Caki2 (cell line): ENCODE results near the gene UGT1A4. TPM values are rescaled to one million over a fixed set of nuclear protein-coding genes. Genes with fewer than 3 reads are reported as not detected.
"Not testable (repeated sequence)": the region's sequence is repeated elsewhere in the genome, so short reads cannot be mapped to it uniquely, and the experiment has no call there.

Experiments used
- DNase-seq: peaks from one replicate; pipeline ENCODE4 v3.0.0-alpha.2; 2015; ENCODE audit warnings: low read depth
- in situ Hi-C: cut with HindIII; loops from 2 replicates; pipeline ENCODE4 v1.10.0; 2016; ENCODE audit warnings: low sequenced_read_pairs, low pct_unique_long_range_greater_than_20kb, mixed read lengths
- total RNA-seq: library from RNA; depleted of rRNA; stranded (reverse); fragments of >200 nt; shearing (Covaris generic); gene quantifications from 2 replicates; pipeline ENCODE4 v1.2.3, GENCODE V29; 2014; ENCODE audit warnings: low replicate concordance

Gene UGT1A4
- total RNA-seq, 1 experiment from 2014 or later, result 0.10 TPM

DNA sequence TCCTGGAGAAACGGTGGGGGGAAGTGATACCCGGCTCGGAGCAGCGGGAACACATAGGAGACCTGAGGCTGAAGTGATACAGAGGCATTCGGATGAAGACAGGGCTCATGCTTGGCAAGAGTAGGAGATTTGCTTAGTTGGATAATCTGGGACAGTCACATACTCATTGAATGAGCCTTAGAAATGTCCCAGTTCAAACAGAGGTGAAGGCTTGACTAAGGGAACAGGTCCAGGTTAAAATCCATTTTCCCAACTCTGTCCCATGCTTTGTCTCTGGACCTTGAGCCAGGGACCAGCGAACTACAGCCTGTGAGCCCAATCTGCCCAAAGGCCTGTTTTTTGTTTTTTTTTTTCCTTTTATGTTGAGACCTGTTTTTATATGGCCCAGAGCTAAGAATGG is 24.6 kb upstream of the UGT1A4 start:
- in situ Hi-C loops, result no loop called here
- DNase-seq, result no peak

DNA sequence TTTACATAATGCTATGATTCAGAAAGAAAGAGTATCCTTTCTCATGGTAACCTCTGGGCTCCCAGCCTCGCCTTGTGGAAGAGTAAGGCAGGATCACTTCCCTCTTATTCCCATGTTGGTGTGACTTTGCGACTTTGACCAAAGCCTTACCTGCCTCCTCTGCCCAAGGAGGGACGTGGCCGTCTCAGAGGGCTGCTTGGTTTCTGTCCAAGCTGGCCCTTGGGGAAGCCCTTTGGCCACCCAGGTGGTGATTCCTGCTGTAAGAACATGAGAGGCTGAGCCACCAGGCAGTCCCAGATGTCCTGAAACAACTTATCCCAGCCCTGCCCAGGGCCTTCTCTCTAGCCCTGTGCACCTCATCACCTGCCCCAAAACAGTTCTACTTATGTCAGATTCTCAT is 19.8 kb upstream of the UGT1A4 start:
- no peak for DNase-seq
- in situ Hi-C loops, result no loop called here

GRCh38 chr2:233699424-233700027 is 19.0 kb upstream of the UGT1A4 start:
- no peak for DNase-seq
- in situ Hi-C loops, result no loop called here

- in situ Hi-C loops, result no loop called here
- peak; percentile 91 for DNase-seq
Observed at GRCh38 chr2:233700028-233700635, 18.4 kb upstream of the UGT1A4 start.

DNA sequence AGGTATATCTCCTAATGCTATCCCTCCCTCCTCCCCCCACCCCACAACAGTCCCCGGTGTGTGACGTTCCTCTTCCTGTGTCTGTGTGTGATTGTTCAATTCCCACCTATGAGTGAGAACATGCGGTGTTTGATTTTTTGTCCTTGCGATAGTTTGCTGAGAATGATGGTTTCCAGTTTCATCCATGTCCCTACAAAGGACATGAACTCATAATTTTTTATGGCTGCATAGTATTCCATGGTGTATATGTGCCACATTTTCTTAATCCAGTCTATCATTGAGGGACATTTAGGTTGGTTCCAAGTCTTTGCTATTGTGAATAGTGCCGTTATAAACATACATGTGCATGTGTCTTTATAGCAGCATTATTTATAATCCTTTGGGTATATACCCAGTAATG is 17.7 kb upstream of the UGT1A4 start:
- in situ Hi-C loops, DNase-seq: not testable (repeated sequence)

DNA sequence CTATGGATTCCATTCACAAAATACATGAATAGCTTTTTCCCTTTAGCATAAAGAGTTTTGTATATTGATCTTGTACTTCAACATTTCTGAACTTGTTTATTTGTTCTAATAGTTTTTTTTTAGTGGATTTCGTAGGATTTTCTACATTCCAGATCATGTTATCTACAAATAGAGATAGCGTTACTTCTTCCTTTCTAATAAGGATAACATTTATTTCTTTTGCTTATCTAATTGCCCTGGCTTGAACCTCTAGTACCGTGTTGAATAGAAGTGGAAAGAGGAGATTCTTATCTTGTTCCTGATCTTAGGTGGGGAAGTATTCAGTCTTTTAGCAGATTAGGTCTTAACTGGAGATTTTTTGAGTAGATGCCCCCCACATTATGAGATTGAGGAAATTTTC is 16.3 kb upstream of the UGT1A4 start:
- DNase-seq, result no peak
- in situ Hi-C loops, result no loop called here

- in situ Hi-C loops, result no loop called here
- DNase-seq, result no peak
Observed at GRCh38 chr2:233705911-233706506, 12.5 kb upstream of the UGT1A4 start.

DNA sequence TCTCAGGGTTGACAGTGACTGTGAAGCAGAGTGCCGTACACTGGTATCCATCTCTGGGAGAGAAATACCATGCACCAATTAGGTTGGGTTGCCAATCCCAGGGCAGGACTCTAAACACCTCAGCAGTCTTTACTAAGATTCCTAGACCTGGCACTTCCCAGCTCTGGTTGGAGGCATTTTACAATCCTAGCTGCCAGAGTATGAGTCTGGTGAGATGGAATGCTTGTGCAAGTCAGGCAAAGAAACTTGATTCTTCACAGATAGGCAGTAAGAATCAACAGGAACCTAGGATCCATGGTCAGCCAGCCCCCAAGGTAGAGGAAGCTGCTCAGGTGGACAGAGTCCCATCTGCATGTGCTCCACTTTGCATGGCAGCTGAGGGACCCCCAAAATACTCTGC is 11.8 kb upstream of the UGT1A4 start:
- no peak for DNase-seq
- in situ Hi-C loops, result no loop called here

DNA sequence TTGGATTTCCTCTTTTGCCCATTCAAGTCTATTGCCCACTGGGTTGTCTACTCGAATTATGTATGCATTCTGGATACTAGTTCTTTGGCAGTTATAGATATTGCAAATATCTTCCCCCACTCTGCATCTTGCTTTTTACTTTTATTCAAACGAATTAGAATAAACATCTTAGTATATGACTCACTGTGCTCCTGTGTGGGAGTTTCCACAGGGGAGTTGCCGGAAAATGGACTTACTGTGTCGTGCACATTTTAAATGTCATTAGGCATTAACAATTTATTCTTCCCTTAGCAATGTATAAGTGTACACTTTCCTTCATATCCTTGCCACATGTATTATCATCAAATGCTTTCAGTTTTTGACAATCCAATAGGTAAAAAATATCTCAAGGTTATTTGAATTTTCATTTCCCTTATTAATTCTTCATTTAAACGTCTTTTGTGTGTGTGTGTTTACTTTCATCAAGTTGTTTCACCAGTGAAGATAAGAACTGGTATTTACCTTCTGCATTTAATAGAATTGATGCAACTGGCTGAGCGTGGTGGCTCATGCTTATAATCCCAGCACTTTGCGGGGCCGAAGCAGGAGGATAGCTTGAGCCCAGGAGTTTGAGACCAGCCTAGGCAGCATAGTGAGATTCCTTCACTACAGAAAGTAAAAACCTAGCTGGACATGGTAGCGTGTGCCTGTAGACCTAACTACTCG is 10.4 kb upstream of the UGT1A4 start:
- DNase-seq, result no peak
- in situ Hi-C loops, result no loop called here

DNA sequence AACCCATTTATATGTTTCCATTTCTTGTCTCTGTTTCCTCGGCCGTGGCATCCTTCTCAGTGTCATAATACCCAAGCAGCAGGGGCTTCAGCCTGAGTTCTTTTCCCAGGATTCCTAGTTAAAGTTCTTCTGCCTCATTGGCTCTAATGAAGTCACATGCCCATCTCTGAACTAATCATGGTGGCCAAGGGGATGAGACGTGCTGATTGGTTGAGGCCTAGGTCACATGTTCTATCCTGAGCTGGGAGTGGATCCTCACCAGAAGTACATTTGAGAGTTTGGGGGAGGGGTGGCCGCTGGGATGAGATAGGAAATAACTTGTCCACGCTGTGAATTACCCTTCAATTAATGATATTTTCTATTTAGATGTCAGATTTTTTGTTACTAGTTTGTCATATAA is 9.6 kb upstream of the UGT1A4 start:
- in situ Hi-C loops, result no loop called here
- DNase-seq, result peak; percentile 72

GRCh38 chr2:233711312-233712008 is 7.1 kb upstream of the UGT1A4 start:
- DNase-seq, result peak; percentile 48
- in situ Hi-C loops, result no loop called here

DNA sequence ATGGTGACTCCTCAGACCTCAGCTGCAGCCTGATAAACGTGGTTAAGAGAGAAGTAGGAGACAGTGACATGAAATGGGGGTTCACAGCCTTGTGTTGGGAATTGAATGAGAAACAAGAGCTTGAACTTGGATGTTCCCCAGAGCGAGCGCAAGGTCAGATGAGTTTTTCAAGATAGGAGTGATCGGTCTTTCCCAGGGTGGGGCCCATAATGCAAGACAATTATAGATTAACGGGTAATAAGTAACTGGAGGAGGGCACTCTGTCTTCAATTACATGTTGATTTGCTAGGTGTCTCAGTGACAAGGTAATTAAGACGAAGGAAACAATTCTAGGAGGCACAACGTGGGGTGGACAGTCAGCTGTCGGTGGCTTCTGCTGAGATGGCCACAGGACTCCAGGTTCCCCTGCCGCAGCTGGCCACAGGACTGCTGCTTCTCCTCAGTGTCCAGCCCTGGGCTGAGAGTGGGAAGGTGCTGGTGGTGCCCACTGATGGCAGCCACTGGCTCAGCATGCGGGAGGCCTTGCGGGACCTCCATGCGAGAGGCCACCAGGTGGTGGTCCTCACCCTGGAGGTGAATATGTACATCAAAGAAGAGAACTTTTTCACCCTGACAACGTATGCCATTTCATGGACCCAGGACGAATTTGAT is 5.8 kb upstream of the UGT1A4 start, which contains the start of gene UGT1A5:
Gene UGT1A5 (plus strand): TSS at position 297 of the 651 bp plus-strand sequence. CDS start 85 bp downstream, at position 382.
- in situ Hi-C loops, result no loop called here
- DNase-seq, result no peak

GRCh38 chr2:233713262-233713615 is 5.3 kb upstream of the UGT1A4 start:
- in situ Hi-C loops, result no loop called here

GRCh38 chr2:233714121-233714520 is 4.4 kb upstream of the UGT1A4 start:
- no peak for DNase-seq
- in situ Hi-C loops, result no loop called here

More at GRCh38 chr2:233713262-233713615, 5.3 kb upstream of the UGT1A4 start:
- no peak for DNase-seq

- in situ Hi-C loops, result no loop called here
- peak; percentile 61 for DNase-seq
Observed at GRCh38 chr2:233728723-233729301, 10.3 kb downstream of the UGT1A4 start, which contains the start of gene UGT1A3. Gene UGT1A3, plus strand, starts transcription at chr2:233729042. Its CDS starts 85 bp downstream, at chr2:233729127.

DNA sequence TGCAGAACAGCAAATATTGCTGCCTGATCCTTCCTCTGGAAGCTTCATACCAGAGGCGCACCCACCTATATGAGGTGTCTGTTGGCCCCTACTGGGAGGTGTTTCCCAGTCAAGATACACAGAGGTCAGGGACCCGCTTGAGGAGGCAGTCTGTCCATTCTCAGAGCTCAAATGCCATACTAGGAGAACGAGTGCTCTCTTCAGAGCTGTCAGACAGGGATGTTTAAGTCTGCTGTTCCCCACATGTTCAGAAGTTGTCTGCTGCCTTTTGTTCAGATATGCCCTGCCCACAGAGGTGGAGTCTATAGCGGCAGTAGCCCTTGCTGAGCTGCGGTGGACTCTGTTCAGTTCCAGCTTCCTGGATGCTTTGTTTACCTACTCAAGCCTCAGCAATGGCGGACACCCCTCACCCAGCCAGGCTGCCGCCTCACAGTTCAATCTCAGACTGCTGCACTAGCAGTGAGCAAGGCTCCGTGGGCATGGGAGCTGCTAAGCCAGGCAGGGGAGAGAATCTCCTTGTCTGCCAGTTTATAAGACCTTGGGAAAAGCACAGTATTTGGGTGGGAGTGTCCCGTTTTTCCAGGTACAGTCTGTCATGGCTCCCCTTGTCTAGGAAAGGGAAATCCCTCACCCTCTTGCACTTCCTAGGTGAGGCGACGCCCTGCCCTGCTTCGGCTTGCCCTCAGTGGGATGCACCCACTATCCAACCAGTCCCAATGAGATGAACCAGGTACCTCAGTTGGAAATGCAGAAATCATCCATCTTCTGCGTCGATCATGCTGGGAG is 18.5 kb downstream of the UGT1A4 start:
- DNase-seq, in situ Hi-C loops: not testable (repeated sequence)

DNA sequence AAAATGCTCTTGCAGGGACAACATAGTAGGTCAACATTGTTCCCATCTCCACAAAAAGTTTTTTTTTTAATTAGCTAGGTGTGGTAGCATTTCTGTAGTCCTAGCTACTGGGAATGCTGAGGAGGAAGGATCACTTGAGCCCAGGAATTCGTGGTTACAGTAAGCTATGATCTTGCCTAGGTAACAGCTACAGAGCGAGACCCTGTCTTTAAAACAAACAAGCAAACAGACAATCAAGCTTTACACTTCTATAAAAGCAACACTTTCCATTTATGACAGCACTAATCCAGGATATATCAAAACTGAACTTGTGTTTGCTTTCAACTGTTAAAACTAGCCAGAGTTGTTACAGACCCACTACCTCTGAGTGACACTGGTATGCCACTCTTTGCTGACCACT is 22.3 kb downstream of the UGT1A4 start:
- in situ Hi-C loops, result no loop called here
- DNase-seq, result no peak
